Activated CD8-positive, alpha-beta T cell treated with anti-CD3 and anti-CD28 coated beads for 36 hours (primary cell): ENCODE measurements around the gene DNLZ. TPM values are rescaled to one million over a fixed set of nuclear protein-coding genes. Genes with fewer than 3 reads are reported as not detected.

ENCODE experiments used
- ATAC-seq: fragments of 200-7000 bp; cut with Tn5 transposase; one replicate; pipeline ENCODE4 v1.10.0; 2021; ENCODE audit warnings: mild to moderate bottlenecking, moderate library complexity
- CTCF ChIA-PET: fragments of 350-600 bp; sonication (Branson Sonifier 250); formaldehyde crosslinking; loops from one replicate; lab custom pipeline; 2021; ENCODE audit warnings: antibody characterized with exemption; lab: Charles Lee
- POLR2A ChIA-PET: fragments of 350-600 bp; sonication (Branson Sonifier 250); formaldehyde crosslinking; loops from one replicate; lab custom pipeline; 2021; ENCODE audit warnings: antibody characterized with exemption; lab: Charles Lee
- DNase-seq: peaks from one replicate; pipeline ENCODE4 v3.0.0-alpha.2; 2020
- H3K27ac Mint-ChIP-seq: one replicate; pipeline ENCODE4 v1.8.0; 2021; ENCODE audit warnings: mild to moderate bottlenecking, mixed read lengths
- H3K27me3 Mint-ChIP-seq: one replicate; pipeline ENCODE4 v1.8.0; 2021; ENCODE audit warnings: mixed read lengths
- H3K36me3 Mint-ChIP-seq: one replicate; pipeline ENCODE4 v1.8.0; 2021; ENCODE audit warnings: low read depth, mixed read lengths
- H3K4me1 Mint-ChIP-seq: one replicate; pipeline ENCODE4 v1.8.0; 2021; ENCODE audit warnings: low read depth, mixed read lengths
- H3K4me3 Mint-ChIP-seq: one replicate; pipeline ENCODE4 v1.8.0; 2021; ENCODE audit warnings: mild to moderate bottlenecking, moderate library complexity, mixed read lengths
- H3K9me3 Mint-ChIP-seq: one replicate; pipeline ENCODE4 v1.8.0; 2021; ENCODE audit warnings: mixed read lengths
- intact Hi-C: fragments of 100-400 bp; cut with micrococcal nuclease; formaldehyde crosslinking; loops from one replicate; pipeline ENCODE4 v1.10.0; 2022
- total RNA-seq, 2 experiments: library from RNA; stranded (reverse); gene quantifications; one replicate each; pipeline ENCODE4 v1.2.3, GENCODE V29; 2021
- TF ChIP-seq, protein P1 (sequence below): fragments of 200-600 bp; IDR thresholded peaks from one replicate; pipeline ENCODE4 v1.8.0; 2022; ENCODE audit warnings: antibody characterized with exemption, mild to moderate bottlenecking

The DNLZ gene
- total RNA-seq, 2 experiments from 2014 or later = 16.1 to 17.4 TPM

DNA sequence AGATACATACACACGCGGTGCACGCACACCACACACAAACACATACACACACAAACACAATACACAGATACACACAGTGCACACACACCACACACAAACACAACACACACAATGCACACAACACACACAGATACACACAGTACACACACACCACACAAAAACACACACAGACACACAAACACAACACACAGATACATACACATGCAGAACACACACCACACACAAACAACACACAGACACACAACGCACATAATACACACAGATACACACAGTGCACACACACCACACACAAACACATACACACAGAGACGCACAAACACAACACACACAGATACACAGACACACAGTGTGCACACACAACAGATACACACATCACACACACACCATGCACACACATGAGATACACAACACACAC is 53.7 kb downstream of the DNLZ start:
- Mint-ChIP-seq H3K9me3 (peaks cover 5% of the 10 kb centered on the region), H3K4me1 (peaks cover 5% of the 10 kb centered on the region), H3K27me3 (peaks cover 5% of the 10 kb centered on the region), H3K4me3 (no peak overlapping the region), H3K27ac (no peak overlapping the region), H3K36me3 (no peaks in the 10 kb centered on the region)
- TF ChIP-seq, protein P1, sequence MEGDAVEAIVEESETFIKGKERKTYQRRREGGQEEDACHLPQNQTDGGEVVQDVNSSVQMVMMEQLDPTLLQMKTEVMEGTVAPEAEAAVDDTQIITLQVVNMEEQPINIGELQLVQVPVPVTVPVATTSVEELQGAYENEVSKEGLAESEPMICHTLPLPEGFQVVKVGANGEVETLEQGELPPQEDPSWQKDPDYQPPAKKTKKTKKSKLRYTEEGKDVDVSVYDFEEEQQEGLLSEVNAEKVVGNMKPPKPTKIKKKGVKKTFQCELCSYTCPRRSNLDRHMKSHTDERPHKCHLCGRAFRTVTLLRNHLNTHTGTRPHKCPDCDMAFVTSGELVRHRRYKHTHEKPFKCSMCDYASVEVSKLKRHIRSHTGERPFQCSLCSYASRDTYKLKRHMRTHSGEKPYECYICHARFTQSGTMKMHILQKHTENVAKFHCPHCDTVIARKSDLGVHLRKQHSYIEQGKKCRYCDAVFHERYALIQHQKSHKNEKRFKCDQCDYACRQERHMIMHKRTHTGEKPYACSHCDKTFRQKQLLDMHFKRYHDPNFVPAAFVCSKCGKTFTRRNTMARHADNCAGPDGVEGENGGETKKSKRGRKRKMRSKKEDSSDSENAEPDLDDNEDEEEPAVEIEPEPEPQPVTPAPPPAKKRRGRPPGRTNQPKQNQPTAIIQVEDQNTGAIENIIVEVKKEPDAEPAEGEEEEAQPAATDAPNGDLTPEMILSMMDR = no peak
- ChIA-PET CTCF (no interaction called here), POLR2A (no interaction called here)
- no peak for DNase-seq
- intact Hi-C loops = loop anchor here (10.0 kb wide), 1 partner anchor 95 kb away; the partner anchor contains the start of gene SNAPC4
- no peak for ATAC-seq

Other genes starting within 250 kb of the DNLZ start
- gene TMEM250, start 244.9 kb downstream of the DNLZ start, total RNA-seq = 10 to 100 TPM; 24.4 to 25.9 TPM
- not detected for gene LHX3, start 158.6 kb downstream of the DNLZ start, total RNA-seq
- 10 to 100 TPM; 21.0 to 21.5 TPM for gene QSOX2, start 117.9 kb downstream of the DNLZ start, total RNA-seq
- gene CCDC187, start 59.6 kb downstream of the DNLZ start, total RNA-seq = under 1 TPM in 1 of 2 experiments, not detected in 1; 0.07 TPM
- 1 to 10 TPM; 8.8 to 10.0 TPM for gene GPSM1, start 36.2 kb downstream of the DNLZ start, total RNA-seq
- 1 to 10 TPM; 6.8 to 7.1 TPM for gene CARD9, start 9.9 kb upstream of the DNLZ start, total RNA-seq
- 10 to 100 TPM; 15.5 to 17.1 TPM for gene SNAPC4, start 36.4 kb upstream of the DNLZ start, total RNA-seq
- gene ENTR1, start 46.9 kb upstream of the DNLZ start, total RNA-seq = 10 to 100 TPM; 65.9 to 66.8 TPM
- gene PMPCA, start 46.9 kb upstream of the DNLZ start, total RNA-seq = 100 to 1,000 TPM; 128 to 140 TPM
- 10 to 100 TPM; 12.0 to 13.8 TPM for gene INPP5E, start 76.1 kb upstream of the DNLZ start, total RNA-seq
- gene SEC16A, start 119.3 kb upstream of the DNLZ start, total RNA-seq = 10 to 100 TPM; 67.9 to 69.8 TPM
- 10 to 100 TPM; 45.7 to 47.6 TPM for gene NOTCH1, start 182.3 kb upstream of the DNLZ start, total RNA-seq